ENCODE measurements around the gene MAPKBP1. TPM values are rescaled to one million over a fixed set of nuclear protein-coding genes. Genes with fewer than 3 reads are reported as not detected.
A peak's percentile ranks its signal among the peaks of the same experiment; 100 is the strongest.

MAPKBP1 gene
- total RNA-seq, 1 experiment from 2014 or later: 11.8 TPM

GRCh38 chr15:41869770-41870688 is 95.7 kb downstream of the MAPKBP1 start:
- DNase-seq (ENCODE audit: low read depth): no peak

GRCh38 chr15:41870689-41871081 is 96.4 kb downstream of the MAPKBP1 start:
- DNase-seq (ENCODE audit: low read depth): peak; percentile 70

- DNase-seq (ENCODE audit: low read depth): no peak
These were observed 97.1 kb downstream of the MAPKBP1 start for GRCh38 chr15:41871175-41871905.

- no peak for DNase-seq (ENCODE audit: low read depth)
These were observed 98.0 kb downstream of the MAPKBP1 start for GRCh38 chr15:41872166-41872747.

GRCh38 chr15:41873711-41874110 is 99.4 kb downstream of the MAPKBP1 start:
- no peak for DNase-seq (ENCODE audit: low read depth)

- no peak for DNase-seq (ENCODE audit: low read depth)
These were observed 100.5 kb downstream of the MAPKBP1 start for GRCh38 chr15:41874736-41875135.

GRCh38 chr15:41876007-41876406 is 101.7 kb downstream of the MAPKBP1 start:
- no peak for DNase-seq (ENCODE audit: low read depth)

GRCh38 chr15:41876689-41877088 is 102.4 kb downstream of the MAPKBP1 start:
- no peak for DNase-seq (ENCODE audit: low read depth)

Other genes with a start within 250 kb of the MAPKBP1 start
- 15.9 and 23.6 TPM in 2 replicates for gene RPAP1, start 230.2 kb upstream of the MAPKBP1 start, total RNA-seq (2014; rRNA removed; shearing (Covaris generic))
- gene TYRO3, start 215.3 kb upstream of the MAPKBP1 start, total RNA-seq (2014; rRNA removed; shearing (Covaris generic)): 5.3 and 8.7 TPM in 2 replicates
- gene MGA, start 114.1 kb upstream of the MAPKBP1 start, total RNA-seq (2014; rRNA removed; shearing (Covaris generic)): 13.8 and 26.7 TPM in 2 replicates
- 7.9 and 11.4 TPM in 2 replicates for gene JMJD7, start 53.6 kb downstream of the MAPKBP1 start, total RNA-seq (2014; rRNA removed; shearing (Covaris generic))
- gene PLA2G4B, start 64.4 kb downstream of the MAPKBP1 start, total RNA-seq (2014; rRNA removed; shearing (Covaris generic)): 0.84 TPM in 1 of 2 replicates, not detected in the other
- gene SPTBN5, start 119.6 kb downstream of the MAPKBP1 start, total RNA-seq (2014; rRNA removed; shearing (Covaris generic)): under 0.01 TPM in 1 of 2 replicates, not detected in the other
- gene EHD4, start 198.1 kb downstream of the MAPKBP1 start, total RNA-seq (2014; rRNA removed; shearing (Covaris generic)): 21.8 and 28.6 TPM in 2 replicates
- gene PLA2G4E, start 246.6 kb downstream of the MAPKBP1 start, total RNA-seq (2014; rRNA removed; shearing (Covaris generic)): not detected in 2 replicates